HepG2 (cell line): ENCODE results near the gene STEAP1B. TPM values are rescaled to one million over a fixed set of nuclear protein-coding genes. Genes with fewer than 3 reads are reported as not detected.

Source experiments
- CEBPB ChIP-seq: IDR thresholded peaks from 2 replicates; pipeline ENCODE4 v1.6.1; 2011; ENCODE audit warnings: low read depth, low read length, improper control_type of control experiment, borderline replicate concordance
- CREB1 ChIP-seq, 2 experiments: fragments of 450-650 bp in 1 of 2; IDR thresholded peaks; 2 replicates each; pipeline ENCODE4 v1.6.1; 2016 to 2017; ENCODE audit warnings: control low read depth in 1 of 2, mild to moderate bottlenecking in 1 of 2, missing compliant biosample characterization in 1 of 2, missing genetic modification characterization in 1 of 2
- KLF16 ChIP-seq, 2 experiments: sonication (generic) in 1 of 2; formaldehyde crosslinking in 1 of 2; IDR thresholded peaks; 2 replicates each; pipeline versions ENCODE4 v1.6.1 to v1.8.0; 2016 to 2023; ENCODE audit warnings: missing genetic modification reagents in 2 of 2, missing compliant biosample characterization in 1 of 2
- LRRFIP1 ChIP-seq: sonication (generic); formaldehyde crosslinking; conservative IDR thresholded peaks from 2 replicates; pipeline ENCODE4 v1.4.0; 2020; ENCODE audit warnings: missing genetic modification reagents
- MEIS2 ChIP-seq: sonication (generic); formaldehyde crosslinking; IDR thresholded peaks from 2 replicates; pipeline ENCODE4 v1.9.0; 2021; ENCODE audit warnings: mild to moderate bottlenecking, missing genetic modification reagents
- MTERF4 ChIP-seq: sonication (generic); formaldehyde crosslinking; IDR thresholded peaks from 2 replicates; pipeline ENCODE4 v1.8.0; 2023; ENCODE audit warnings: mild to moderate bottlenecking, missing genetic modification reagents
- SKIL ChIP-seq: sonication (generic); formaldehyde crosslinking; IDR thresholded peaks from 2 replicates; pipeline ENCODE4 v1.8.0; 2022; ENCODE audit warnings: missing genetic modification reagents, mild to moderate bottlenecking, moderate library complexity, borderline replicate concordance
- SOX13 ChIP-seq, 3 experiments: fragments of 450-650 bp in 1 of 3; sonication (generic) in 1 of 3; formaldehyde crosslinking in 1 of 3; IDR thresholded peaks in 2 of 3; conservative IDR thresholded peaks in 1 of 3; 2 replicates each; pipeline versions ENCODE4 v1.5.0 to v1.6.1; 2016 to 2020; ENCODE audit warnings: antibody characterized with exemption in 1 of 3, mild to moderate bottlenecking in 1 of 3, missing compliant biosample characterization in 1 of 3, missing genetic modification reagents in 1 of 3, moderate library complexity in 1 of 3
- SPEN ChIP-seq: sonication (generic); formaldehyde crosslinking; IDR thresholded peaks from 2 replicates; pipeline ENCODE4 v1.5.1; 2020; ENCODE audit warnings: low read depth, mild to moderate bottlenecking, missing genetic modification reagents
- ZBTB26 ChIP-seq: IDR thresholded peaks from 2 replicates; pipeline ENCODE4 v1.6.1; 2016; ENCODE audit warnings: missing compliant biosample characterization, missing genetic modification reagents, borderline replicate concordance
- ZBTB34 ChIP-seq: sonication (generic); formaldehyde crosslinking; IDR thresholded peaks from 2 replicates; pipeline ENCODE4 v1.8.0; 2022; ENCODE audit warnings: mild to moderate bottlenecking, missing genetic modification reagents
- ZNF256 ChIP-seq: sonication (generic); formaldehyde crosslinking; conservative IDR thresholded peaks from 2 replicates; pipeline ENCODE4 v1.4.0; 2020; ENCODE audit warnings: missing genetic modification reagents
- ZNF614 ChIP-seq: IDR thresholded peaks from 2 replicates; pipeline ENCODE4 v1.6.1; 2018; ENCODE audit warnings: missing biosample characterization, missing genetic modification reagents, inconsistent platforms, borderline replicate concordance
- ZNF713 ChIP-seq: sonication (generic); formaldehyde crosslinking; IDR thresholded peaks from 2 replicates; pipeline ENCODE4 v1.4.0; 2020; ENCODE audit warnings: mild to moderate bottlenecking, missing genetic modification reagents
- ZNF773 ChIP-seq: sonication (generic); formaldehyde crosslinking; IDR thresholded peaks from 2 replicates; pipeline ENCODE4 v1.4.0; 2020; ENCODE audit warnings: missing genetic modification reagents, borderline replicate concordance
- ZNF788 ChIP-seq: sonication (generic); formaldehyde crosslinking; IDR thresholded peaks from 2 replicates; pipeline ENCODE4 v1.5.0; 2020; ENCODE audit warnings: mild to moderate bottlenecking, missing genetic modification reagents, borderline replicate concordance
- polyA plus RNA-seq, 8 experiments: library from polyadenylated mRNA; depleted of rRNA in 3 of 8; stranded (reverse) in 7 of 8; unstranded in 1 of 8; fragments of >200 nt; fragmentation: Illumina TruSeq in 4 of 8; extraction: Trizol in 4 of 8; gene quantifications; 2 replicates each; pipeline versions ENCODE4 v1.2.1 to v1.2.3, GENCODE V29; 2011 to 2016; ENCODE audit warnings: low read depth in 4 of 8, missing spikeins in 1 of 8, mixed read lengths in 1 of 8; ENCODE audit not compliant: insufficient read depth in 1 of 8
- total RNA-seq, 5 experiments: library from RNA; depleted of rRNA; stranded (reverse); fragments of >200 nt; fragmentation: Illumina TruSeq; extraction: Trizol; gene quantifications; 2 replicates each; pipeline ENCODE4 v1.2.3, GENCODE V29; 2016; ENCODE audit warnings: low read depth in 1 of 5
- TF ChIP-seq, protein P1 (sequence below): sonication (generic); formaldehyde crosslinking; IDR thresholded peaks from 2 replicates; pipeline ENCODE4 v1.4.0; 2020; ENCODE audit warnings: missing genetic modification reagents; ENCODE audit errors: not compliant biosample characterization

The STEAP1B gene
- total and polyA plus RNA-seq, 2 of the 13 experiments (the other 11 are each of a cell fraction or from before 2014, with no cell fraction given): not detected

GRCh38 chr7:22433710-22434460, 66.1 kb downstream of the STEAP1B start (continued):
- peak; percentile 41; the same call in 1 of the 2 replicates for TF ChIP-seq CEBPB
- TF ChIP-seq ZNF773 (CRISPR knock-in tag): no peak
- TF ChIP-seq CREB1 (IDR thresholded peaks at IDR 0.05): peak; percentile 68; the same call in 1 of the 2 replicates
- TF ChIP-seq CREB1 (CRISPR knock-in tag; IDR thresholded peaks at IDR 0.05): peak; percentile 82
- peak; percentile 84 for TF ChIP-seq MEIS2 (CRISPR knock-in tag)
- peak; percentile 90 for TF ChIP-seq SOX13 (IDR thresholded peaks at IDR 0.05)
- TF ChIP-seq SOX13 (CRISPR knock-in tag; conservative IDR thresholded peaks at IDR 0.05 in 1 of 2, IDR thresholded peaks at IDR 0.05 in 1 of 2): peak in 1 of 2 experiments; percentile 96; a peak in 2 of 4 replicates
- TF ChIP-seq KLF16 (CRISPR knock-in tag; IDR thresholded peaks at IDR 0.05): peak in 1 of 2 experiments; percentile 53; a peak in 1 of 4 replicates
- TF ChIP-seq ZNF788 (CRISPR knock-in tag): peak; percentile 59; the same call in 1 of the 2 replicates
- no peak for TF ChIP-seq LRRFIP1 (CRISPR knock-in tag)
- TF ChIP-seq SKIL (CRISPR knock-in tag): peak; percentile 78; the same call in 1 of the 2 replicates
- TF ChIP-seq ZBTB26 (CRISPR knock-in tag): 0 out of 2 replicates have a peak, but pooled peaks have one; percentile 16
- peak; percentile 61; the same call in 1 of the 2 replicates for TF ChIP-seq SPEN (CRISPR knock-in tag)
- TF ChIP-seq ZBTB34 (CRISPR knock-in tag): no peak
- no peak for TF ChIP-seq ZNF256 (CRISPR knock-in tag)
- no peak for TF ChIP-seq ZNF713 (CRISPR knock-in tag)
- TF ChIP-seq MTERF4 (CRISPR knock-in tag): no peak; the same call in 1 of the 2 replicates
- TF ChIP-seq ZNF614 (CRISPR knock-in tag): peak; percentile 80; the same call in 1 of the 2 replicates
- TF ChIP-seq, protein P1, sequence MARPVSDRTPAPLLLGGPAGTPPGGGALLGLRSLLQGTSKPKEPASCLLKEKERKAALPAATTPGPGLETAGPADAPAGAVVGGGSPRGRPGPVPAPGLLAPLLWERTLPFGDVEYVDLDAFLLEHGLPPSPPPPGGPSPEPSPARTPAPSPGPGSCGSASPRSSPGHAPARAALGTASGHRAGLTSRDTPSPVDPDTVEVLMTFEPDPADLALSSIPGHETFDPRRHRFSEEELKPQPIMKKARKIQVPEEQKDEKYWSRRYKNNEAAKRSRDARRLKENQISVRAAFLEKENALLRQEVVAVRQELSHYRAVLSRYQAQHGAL (CRISPR knock-in tag): no peak
